Subcutaneous adipose tissue (tissue), 4 donors: Measurements from ENCODE around the gene COX4I2. TPM values are rescaled to one million over a fixed set of nuclear protein-coding genes. Genes with fewer than 3 reads are reported as not detected.

Experiments
- total RNA-seq, 4 donors: library from RNA; depleted of rRNA; stranded (reverse); fragments of >200 nt; gene quantifications; one replicate each; pipeline ENCODE4 v1.1.0, GENCODE V29; 2016
- TF ChIP-seq, protein P1 (sequence below): fragments of 450-650 bp; IDR thresholded peaks from one replicate; pipeline ENCODE4 v1.5.1; 2016; ENCODE audit warnings: low read depth, mild to moderate bottlenecking, control low read depth, antibody characterized with exemption, moderate library complexity

COX4I2 gene
- total RNA-seq, 4 donors from 2014 or later = 2.6 to 8.9 (median 5.5) TPM; not detected in 1

DNA sequence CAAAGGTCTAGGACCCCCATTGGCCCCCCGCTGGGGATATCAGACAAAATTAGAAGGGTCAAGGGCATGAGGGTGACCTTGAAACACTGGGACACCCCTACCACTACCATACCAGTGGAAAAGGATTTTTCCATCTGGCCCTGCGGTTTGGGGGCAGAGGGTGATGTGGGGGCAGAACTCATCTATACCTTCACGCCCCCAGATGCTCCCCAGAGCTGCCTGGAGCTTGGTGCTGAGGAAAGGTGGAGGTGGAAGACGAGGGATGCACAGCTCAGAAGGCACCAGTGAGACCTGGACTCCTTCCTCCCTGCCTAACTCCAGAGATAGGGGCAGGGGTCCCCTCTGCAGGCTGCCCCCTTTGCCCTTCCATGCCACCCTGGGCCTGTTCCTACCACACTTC lies 1.1 kb downstream of the COX4I2 start:
- TF ChIP-seq, protein P1, sequence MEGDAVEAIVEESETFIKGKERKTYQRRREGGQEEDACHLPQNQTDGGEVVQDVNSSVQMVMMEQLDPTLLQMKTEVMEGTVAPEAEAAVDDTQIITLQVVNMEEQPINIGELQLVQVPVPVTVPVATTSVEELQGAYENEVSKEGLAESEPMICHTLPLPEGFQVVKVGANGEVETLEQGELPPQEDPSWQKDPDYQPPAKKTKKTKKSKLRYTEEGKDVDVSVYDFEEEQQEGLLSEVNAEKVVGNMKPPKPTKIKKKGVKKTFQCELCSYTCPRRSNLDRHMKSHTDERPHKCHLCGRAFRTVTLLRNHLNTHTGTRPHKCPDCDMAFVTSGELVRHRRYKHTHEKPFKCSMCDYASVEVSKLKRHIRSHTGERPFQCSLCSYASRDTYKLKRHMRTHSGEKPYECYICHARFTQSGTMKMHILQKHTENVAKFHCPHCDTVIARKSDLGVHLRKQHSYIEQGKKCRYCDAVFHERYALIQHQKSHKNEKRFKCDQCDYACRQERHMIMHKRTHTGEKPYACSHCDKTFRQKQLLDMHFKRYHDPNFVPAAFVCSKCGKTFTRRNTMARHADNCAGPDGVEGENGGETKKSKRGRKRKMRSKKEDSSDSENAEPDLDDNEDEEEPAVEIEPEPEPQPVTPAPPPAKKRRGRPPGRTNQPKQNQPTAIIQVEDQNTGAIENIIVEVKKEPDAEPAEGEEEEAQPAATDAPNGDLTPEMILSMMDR = no peak

DNA sequence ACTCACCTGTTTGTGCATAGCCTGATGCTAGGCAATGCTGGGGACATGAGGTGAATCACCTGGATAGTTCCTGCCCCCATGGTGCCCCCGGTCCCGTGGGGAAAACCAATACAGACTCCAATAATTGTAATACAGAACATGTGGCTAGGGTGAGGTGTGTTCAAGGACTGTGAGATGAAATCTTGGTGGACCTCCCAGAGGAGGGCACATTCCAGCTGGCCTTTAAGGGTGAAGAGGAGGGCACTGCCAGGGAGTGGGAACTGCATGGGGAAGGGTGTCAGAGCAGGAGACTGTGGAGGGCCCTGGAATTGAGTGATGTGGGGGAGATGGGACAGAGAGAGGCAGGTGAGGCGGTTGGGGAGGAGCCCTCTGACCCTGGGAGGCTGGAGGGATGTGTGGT lies 2.5 kb downstream of the COX4I2 start:
- TF ChIP-seq, protein P1 = no peak

DNA sequence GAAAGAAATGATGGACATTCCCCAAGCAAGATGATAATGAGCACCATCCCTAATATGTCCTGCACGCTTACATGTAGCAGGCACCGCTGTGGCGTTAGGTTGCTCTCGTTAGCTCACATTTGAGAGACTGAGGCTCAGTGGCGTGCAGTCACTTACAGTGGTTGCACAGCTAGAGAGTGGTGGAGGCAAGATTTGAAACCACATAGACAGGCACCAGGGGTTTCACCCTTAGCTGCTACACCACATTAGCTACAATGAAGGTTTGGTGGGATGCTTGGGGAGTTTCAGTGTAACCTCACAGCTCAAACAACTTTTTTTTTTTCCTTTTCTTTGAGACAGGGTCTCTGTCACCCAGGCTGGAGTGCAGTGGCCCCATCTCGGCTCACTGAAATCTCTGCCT lies 3.7 kb downstream of the COX4I2 start:
- TF ChIP-seq, protein P1 = no peak

DNA sequence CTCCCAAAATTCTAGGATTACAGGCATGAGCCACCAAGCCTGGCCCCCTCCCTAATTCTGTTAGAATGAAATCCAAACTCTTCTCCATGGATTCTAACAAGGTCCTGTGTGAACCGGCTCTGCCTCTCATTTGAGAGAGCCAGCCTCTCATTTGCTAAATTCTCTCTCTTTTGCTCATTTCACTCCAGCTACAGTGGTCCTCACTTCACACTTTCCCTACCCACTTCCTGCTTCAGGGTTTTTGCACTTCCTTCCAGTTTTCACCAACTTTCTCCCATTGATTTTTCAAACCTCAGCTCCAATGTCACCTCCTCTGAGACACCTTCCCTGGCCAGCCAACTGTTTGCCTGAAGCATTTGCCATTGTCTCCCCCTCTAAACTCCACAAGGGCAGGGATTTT lies 5.1 kb downstream of the COX4I2 start:
- TF ChIP-seq, protein P1 = no peak

DNA sequence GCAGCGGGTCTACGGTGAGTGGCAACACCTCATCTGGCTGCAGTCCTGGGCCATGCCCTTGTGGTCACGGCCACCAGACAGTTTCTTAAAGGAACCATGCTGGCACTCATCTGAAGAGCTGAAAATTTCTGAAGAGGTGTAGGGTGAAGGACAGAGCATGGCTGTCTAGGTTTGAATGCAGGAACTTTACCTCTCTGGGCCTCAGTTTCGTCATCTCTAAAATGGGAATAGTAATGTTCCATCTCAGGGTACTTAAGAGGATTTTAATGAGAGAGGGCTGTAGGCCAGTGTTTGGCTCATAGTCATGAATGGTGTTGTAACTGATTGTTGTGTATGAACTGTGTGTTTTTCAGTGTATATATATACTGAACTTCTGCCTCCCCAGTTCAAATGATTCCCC lies 5.8 kb downstream of the COX4I2 start:
- TF ChIP-seq, protein P1 = no peak

DNA sequence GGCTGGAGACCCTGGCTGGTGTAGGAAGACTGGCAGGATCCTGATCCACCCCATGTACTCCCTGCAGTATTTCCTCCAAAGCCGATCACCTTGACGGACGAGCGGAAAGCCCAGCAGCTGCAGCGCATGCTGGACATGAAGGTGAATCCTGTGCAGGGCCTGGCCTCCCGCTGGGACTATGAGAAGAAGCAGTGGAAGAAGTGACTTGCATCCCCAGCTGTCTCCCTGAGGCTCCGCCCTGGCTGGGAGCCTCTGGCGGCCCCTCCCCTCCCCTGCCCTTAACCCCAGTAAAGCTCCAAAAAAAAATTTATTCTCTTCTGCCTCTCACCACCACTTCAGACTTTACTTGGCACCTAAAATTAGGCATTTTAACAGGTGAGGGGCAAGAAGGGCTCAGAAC lies 7.0 kb downstream of the COX4I2 start:
- TF ChIP-seq, protein P1 = no peak

DNA sequence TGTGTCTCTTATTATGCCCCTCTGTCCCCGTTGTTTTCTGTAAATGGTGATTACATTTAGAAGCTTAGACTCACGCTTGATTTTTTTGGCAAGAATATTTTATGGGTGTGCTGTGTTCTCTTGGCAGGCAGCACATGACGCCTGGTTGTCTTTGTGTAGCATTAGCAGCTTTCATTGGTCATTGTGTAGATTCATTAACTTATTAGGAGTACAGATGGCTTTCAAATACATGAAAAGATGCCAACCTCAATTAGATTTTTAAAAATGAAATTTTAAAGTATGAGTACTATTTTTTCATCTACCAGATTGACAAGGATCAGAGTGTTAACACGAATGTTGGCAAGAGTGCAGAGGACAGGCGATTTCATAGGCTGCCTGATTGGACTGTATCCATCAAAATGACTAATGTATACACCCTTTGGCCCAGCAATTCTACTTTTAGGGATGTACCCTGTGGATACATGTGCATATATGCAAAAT lies 15.2 kb downstream of the COX4I2 start:
- TF ChIP-seq, protein P1 = no peak
